ENCODE data around the gene KPNA4. TPM values are rescaled to one million over a fixed set of nuclear protein-coding genes. Genes with fewer than 3 reads are reported as not detected.

KPNA4 gene
- total and polyA plus RNA-seq, 2 donors (not counting 3 experiments of a cell fraction or from before 2014, with no cell fraction given) = 12.2 to 70.1 TPM

- H2AFZ ChIP-seq (ENCODE audit: low read depth, low read length) = no peak overlapping the region
- H3K4me2 ChIP-seq (ENCODE audit: insufficient read depth, low read length) = no peak overlapping the region
- no peak for FAIRE-seq
- dilution Hi-C loops (cut with MboI; ENCODE audit: extremely low pct_ligation_motif_present, low sequenced_read_pairs) = no loop called here
- no peak overlapping the region for H3K9ac ChIP-seq (replicated peaks; ENCODE audit: extremely low read depth, insufficient read depth, low read length)
- H3K36me3 ChIP-seq (ENCODE audit: control insufficient read depth in 2 of 2, extremely low read depth in 1 of 2, insufficient read depth in 2 of 2, low read length in 2 of 2) = no peaks in the 10 kb centered on the region
- H3K79me2 ChIP-seq (ENCODE audit: control insufficient read depth, insufficient read depth, low read length) = no peaks in the 10 kb centered on the region
- ChIA-PET CTCF (interaction anchor here (1.5 to 3.6 kb wide), 2 partner anchors 10 to 13 kb away, joined by 3 to 11 read pairs; no protein-coding TSS in a partner anchor), POLR2A (no interaction called here)
- H3K4me1 ChIP-seq (ENCODE audit: control insufficient read depth, extremely low read depth, insufficient read depth, low read length) = no peaks in the 10 kb centered on the region
- H3K9me3 ChIP-seq (replicated peaks; ENCODE audit: control insufficient read depth, insufficient read depth, low read length) = no peaks in the 10 kb centered on the region
- BruUV-seq (replicated peaks) = no TSS peak
- no peak for DNase-seq (ENCODE audit: low read depth, low spot score)
- TF ChIP-seq CTCF (IDR thresholded peaks at IDR 0.05; ENCODE audit: extremely low read depth in 1 of 2, insufficient read depth in 1 of 2, low read depth in 1 of 2, low read length in 2 of 2) = no peak
- no peak for TF ChIP-seq EZH2 (IDR thresholded peaks at IDR 0.05; ENCODE audit: borderline replicate concordance, low read depth, low read length, severe bottlenecking)
- no peak for TF ChIP-seq GATA2 (IDR thresholded peaks at IDR 0.05; ENCODE audit: insufficient read depth, insufficient read length, low read depth, low read length)
- no peak for TF ChIP-seq POLR2A (IDR thresholded peaks at IDR 0.05; ENCODE audit: low read depth, low read length)
- no peak for TF ChIP-seq MYC (IDR thresholded peaks at IDR 0.05; ENCODE audit: low read depth, low read length)
- TF ChIP-seq POLR2AphosphoS5 (IDR thresholded peaks at IDR 0.05; ENCODE audit: insufficient read depth, low read depth, low read length) = no peak
- TF ChIP-seq FOS (IDR thresholded peaks at IDR 0.05; ENCODE audit: borderline replicate concordance, insufficient read depth, low read length) = no peak
- TF ChIP-seq MAX (IDR thresholded peaks at IDR 0.05; ENCODE audit: insufficient read depth, insufficient read length) = no peak
- no peak for TF ChIP-seq JUN (IDR thresholded peaks at IDR 0.05; ENCODE audit: borderline replicate concordance, insufficient read depth, insufficient read length, low read depth)
- no peak overlapping the region for H3K27ac ChIP-seq (ENCODE audit: insufficient read depth, low read depth, low read length)
- H4K20me1 ChIP-seq (replicated peaks; ENCODE audit: control insufficient read depth, extremely low read depth, insufficient read depth, low read length) = no peaks in the 10 kb centered on the region
- intact Hi-C loops (cut with micrococcal nuclease) = no loop called here
- H3K4me3 ChIP-seq (replicated peaks in 1 of 3; ENCODE audit: insufficient read depth in 1 of 3, low read depth in 1 of 3, low read length in 3 of 3) = no peak overlapping the region
- H3K27me3 ChIP-seq (ENCODE audit: control insufficient read depth in 2 of 2, insufficient read depth in 2 of 2, low read length in 2 of 2) = peaks cover 10 to 16% of the 10 kb centered on the region in 2 experiments
- H3K9me1 ChIP-seq (replicated peaks; ENCODE audit: control insufficient read depth, extremely low read depth, insufficient read depth, low read length) = no peaks in the 10 kb centered on the region
These were observed 87.0 kb downstream of the KPNA4 start for GRCh38 chr3:160478338-160478737.
